G401.6 (cell line): Measurements from ENCODE around the gene ARL15.

ENCODE experiments used
- FAIRE-seq: peaks from 2 replicates; lab custom pipeline; 2012; peaks lifted over from hg19 to GRCh38; lab: Jason Lieb, UNC

ARL15 gene

GRCh38 chr5:54243483-54244080 lies 66.8 kb downstream of the ARL15 start:
- FAIRE-seq, result no peak

GRCh38 chr5:54242297-54242696 lies 68.1 kb downstream of the ARL15 start:
- FAIRE-seq, result no peak

GRCh38 chr5:54234304-54234933 lies 76.0 kb downstream of the ARL15 start:
- peak; percentile 66 for FAIRE-seq

- no peak for FAIRE-seq
Measured at GRCh38 chr5:54230936-54231685, 79.3 kb downstream of the ARL15 start.

GRCh38 chr5:54229041-54229780 lies 81.2 kb downstream of the ARL15 start:
- peak; percentile 71 for FAIRE-seq

GRCh38 chr5:54227759-54228158 lies 82.6 kb downstream of the ARL15 start:
- no peak for FAIRE-seq

GRCh38 chr5:54227109-54227508 lies 83.3 kb downstream of the ARL15 start:
- no peak for FAIRE-seq

GRCh38 chr5:54226215-54226614 lies 84.2 kb downstream of the ARL15 start:
- FAIRE-seq, result no peak

- FAIRE-seq, result no peak
Measured at GRCh38 chr5:54224103-54224826, 86.1 kb downstream of the ARL15 start.

- no peak for FAIRE-seq
Measured at GRCh38 chr5:54222336-54222735, 88.0 kb downstream of the ARL15 start.

- FAIRE-seq, result no peak
Measured at GRCh38 chr5:54221135-54221534, 89.2 kb downstream of the ARL15 start.

- no peak for FAIRE-seq
Measured at GRCh38 chr5:54220230-54221040, 89.9 kb downstream of the ARL15 start.

GRCh38 chr5:54217826-54218503 lies 92.4 kb downstream of the ARL15 start:
- FAIRE-seq, result peak; percentile 85

- FAIRE-seq, result no peak
Measured at GRCh38 chr5:54215233-54215736, 95.1 kb downstream of the ARL15 start.

GRCh38 chr5:54214722-54215121 lies 95.7 kb downstream of the ARL15 start:
- FAIRE-seq, result no peak

GRCh38 chr5:54212331-54212730 lies 98.0 kb downstream of the ARL15 start:
- no peak for FAIRE-seq

- FAIRE-seq, result no peak
Measured at GRCh38 chr5:54211912-54212311, 98.5 kb downstream of the ARL15 start.

GRCh38 chr5:54207566-54207965 lies 102.8 kb downstream of the ARL15 start:
- no peak for FAIRE-seq

GRCh38 chr5:54206580-54207229 lies 103.7 kb downstream of the ARL15 start:
- FAIRE-seq, result no peak

- no peak for FAIRE-seq
Measured at GRCh38 chr5:54205918-54206317, 104.5 kb downstream of the ARL15 start.
